Naive thymus-derived CD4-positive, alpha-beta T cell (primary cell): ENCODE measurements around the gene FABP3. TPM values are rescaled to one million over a fixed set of nuclear protein-coding genes. Genes with fewer than 3 reads are reported as not detected.
A peak's percentile ranks its signal among the peaks of the same experiment; 100 is the strongest.

Source experiments
- ATAC-seq: fragments of 150-1000 bp; cut with Tn5 transposase; 2 replicates; pipeline ENCODE4 v1.10.0; 2021; ENCODE audit warnings: mild to moderate bottlenecking, moderate library complexity
- CTCF ChIA-PET: fragments of 350-600 bp; sonication (Branson Sonifier 250); formaldehyde crosslinking; loops from one replicate; lab custom pipeline; 2021; ENCODE audit warnings: antibody characterized with exemption; lab: Charles Lee
- POLR2A ChIA-PET: fragments of 350-600 bp; sonication (Branson Sonifier 250); formaldehyde crosslinking; loops from one replicate; lab custom pipeline; 2021; ENCODE audit warnings: antibody characterized with exemption, inconsistent platforms; lab: Charles Lee
- DNase-seq, 9 donors: peaks; one replicate each; pipeline versions ENCODE4 v3.0.0 to v3.0.0-alpha.2; 2020 to 2022; ENCODE audit warnings: mixed read lengths in 1 of 9
- H3K27ac ChIP-seq: one replicate; pipeline ENCODE4 v1.7.0; 2013; ENCODE audit warnings: mild to moderate bottlenecking, low read depth, low read length, moderate library complexity
- H3K27me3 ChIP-seq, 2 donors: one replicate each; pipeline ENCODE4 v1.7.0; 2013; ENCODE audit warnings: low read length in 2 of 2, mild to moderate bottlenecking in 2 of 2, moderate library complexity in 2 of 2; ENCODE audit not compliant: control insufficient read depth in 2 of 2, insufficient read depth in 2 of 2
- H3K36me3 ChIP-seq, 3 experiments: 1 replicate in 2 of 3; 2 replicates in 1 of 3; pipeline ENCODE4 v1.7.0; 2013; ENCODE audit warnings: low read length in 3 of 3, mild to moderate bottlenecking in 3 of 3, moderate library complexity in 1 of 3; ENCODE audit not compliant: insufficient read depth in 3 of 3, control insufficient read depth in 2 of 3
- H3K4me1 ChIP-seq, 2 donors: one replicate each; pipeline ENCODE4 v1.7.0; 2013; ENCODE audit warnings: low read length in 2 of 2, mild to moderate bottlenecking in 2 of 2, moderate library complexity in 1 of 2; ENCODE audit not compliant: control insufficient read depth in 2 of 2, insufficient read depth in 2 of 2
- H3K4me3 ChIP-seq: 2 replicates; pipeline ENCODE4 v1.7.0; 2013; ENCODE audit warnings: mild to moderate bottlenecking, low read length
- H3K9me3 ChIP-seq, 3 experiments: 1 replicate in 2 of 3; 2 replicates in 1 of 3; pipeline ENCODE4 v1.7.0; 2013; ENCODE audit warnings: low read length in 3 of 3; ENCODE audit not compliant: control insufficient read depth in 2 of 3
- H3K27ac Mint-ChIP-seq, 9 donors: one replicate each; pipeline ENCODE4 v1.8.0; 2020 to 2022; ENCODE audit warnings: mixed read lengths in 9 of 9, mild to moderate bottlenecking in 8 of 9, moderate library complexity in 5 of 9, inconsistent platforms in 2 of 9
- H3K27me3 Mint-ChIP-seq, 5 donors: one replicate each; pipeline ENCODE4 v1.8.0; 2021 to 2022; ENCODE audit warnings: mixed read lengths in 5 of 5, mild to moderate bottlenecking in 1 of 5
- H3K36me3 Mint-ChIP-seq, 5 donors: one replicate each; pipeline ENCODE4 v1.8.0; 2020 to 2022; ENCODE audit warnings: mixed read lengths in 5 of 5, mild to moderate bottlenecking in 3 of 5, inconsistent platforms in 1 of 5
- H3K4me1 Mint-ChIP-seq, 7 donors: one replicate each; pipeline ENCODE4 v1.8.0; 2020 to 2022; ENCODE audit warnings: mixed read lengths in 7 of 7, mild to moderate bottlenecking in 3 of 7, inconsistent platforms in 1 of 7
- H3K4me3 Mint-ChIP-seq, 10 donors: one replicate each; pipeline ENCODE4 v1.8.0; 2020 to 2022; ENCODE audit warnings: mild to moderate bottlenecking in 10 of 10, mixed read lengths in 10 of 10, moderate library complexity in 6 of 10, inconsistent platforms in 2 of 10
- H3K9me3 Mint-ChIP-seq, 11 donors: one replicate each; pipeline ENCODE4 v1.8.0; 2020 to 2022; ENCODE audit warnings: mixed read lengths in 11 of 11, mild to moderate bottlenecking in 4 of 11, inconsistent platforms in 1 of 11, moderate library complexity in 1 of 11
- intact Hi-C, 2 donors: fragments of 100-400 bp; cut with micrococcal nuclease; formaldehyde crosslinking; loops; one replicate each; pipeline ENCODE4 v1.15.1; 2023
- polyA plus RNA-seq, 2 donors: library from polyadenylated mRNA; unstranded; fragments of 300-500 nt; fragmentation: Illumina TruSeq; gene quantifications; one replicate each; pipeline ENCODE4 v1.2.3, GENCODE V29; 2021
- total RNA-seq, 6 experiments: library from RNA in 5 of 6; stranded (reverse) in 5 of 6; gene quantifications; 1 replicate in 5 of 6; 2 replicates in 1 of 6; pipeline ENCODE4 v1.2.3 and lab custom pipeline; 2021 to 2026

Gene FABP3
- total and polyA plus RNA-seq, 7 experiments from 2014 or later = 0.67 TPM; not detected in 6

- H3K36me3 Mint-ChIP-seq = peaks cover 0 to 4% (median 0%) of the 10 kb centered on the region in 5 donors
- peaks cover 3 to 13% (median 12%) of the 10 kb centered on the region in 7 donors for H3K4me1 Mint-ChIP-seq
- CTCF ChIA-PET = no interaction called here
- POLR2A ChIA-PET = no interaction called here
- Histone ChIP-seq H3K36me3 (no peaks in the 10 kb centered on the region), H3K27ac (no peak overlapping the region), H3K9me3 (no peaks in the 10 kb centered on the region), H3K27me3 (peaks cover 4 to 10% of the 10 kb centered on the region in 2 donors), H3K4me1 (no peaks in the 10 kb centered on the region), H3K4me3 (no peak overlapping the region)
- no peak overlapping the region for H3K27ac Mint-ChIP-seq
- peaks cover 0 to 3% (median 0%) of the 10 kb centered on the region in 11 donors for H3K9me3 Mint-ChIP-seq
- H3K27me3 Mint-ChIP-seq = peaks cover 54 to 63% (median 56%) of the 10 kb centered on the region in 5 donors
- intact Hi-C loops = no loop called here
- H3K4me3 Mint-ChIP-seq = no peak overlapping the region
- no peak for DNase-seq
- ATAC-seq = no peak
Measured at GRCh38 chr1:31416101-31416736, 43.3 kb upstream of the FABP3 start.

GRCh38 chr1:31415658-31416057, 42.8 kb upstream of the FABP3 start:
- H3K9me3 Mint-ChIP-seq = peaks cover 0 to 3% (median 0%) of the 10 kb centered on the region in 11 donors
- H3K4me3 Mint-ChIP-seq = peak overlapping the region in 1 of 10 donors; percentile 100
- DNase-seq = no peak
- Histone ChIP-seq H3K4me1 (no peaks in the 10 kb centered on the region), H3K4me3 (no peak overlapping the region), H3K27ac (no peak overlapping the region), H3K36me3 (no peaks in the 10 kb centered on the region), H3K27me3 (peaks cover 4 to 10% of the 10 kb centered on the region in 2 donors), H3K9me3 (no peaks in the 10 kb centered on the region)
- H3K4me1 Mint-ChIP-seq = peaks cover 3 to 13% (median 12%) of the 10 kb centered on the region in 7 donors
- CTCF ChIA-PET = no interaction called here
- ATAC-seq = no peak
- peaks cover 56 to 66% (median 62%) of the 10 kb centered on the region in 5 donors for H3K27me3 Mint-ChIP-seq
- H3K27ac Mint-ChIP-seq = no peak overlapping the region
- intact Hi-C loops = no loop called here
- POLR2A ChIA-PET = no interaction called here
- peaks cover 0 to 4% (median 0%) of the 10 kb centered on the region in 5 donors for H3K36me3 Mint-ChIP-seq

- Histone ChIP-seq H3K9me3 (no peaks in the 10 kb centered on the region), H3K4me1 (no peaks in the 10 kb centered on the region), H3K27me3 (peaks cover 4 to 10% of the 10 kb centered on the region in 2 donors), H3K27ac (no peak overlapping the region), H3K36me3 (no peaks in the 10 kb centered on the region), H3K4me3 (no peak overlapping the region)
- H3K9me3 Mint-ChIP-seq = peaks cover 0 to 3% (median 0%) of the 10 kb centered on the region in 11 donors
- H3K27ac Mint-ChIP-seq = no peak overlapping the region
- H3K27me3 Mint-ChIP-seq = peaks cover 58 to 71% (median 67%) of the 10 kb centered on the region in 5 donors
- CTCF ChIA-PET = no interaction called here
- H3K36me3 Mint-ChIP-seq = peaks cover 0 to 4% (median 0%) of the 10 kb centered on the region in 5 donors
- H3K4me3 Mint-ChIP-seq = peak overlapping the region in 2 of 10 donors; percentile 41 to 100
- intact Hi-C loops = no loop called here
- POLR2A ChIA-PET = no interaction called here
- H3K4me1 Mint-ChIP-seq = peaks cover 3 to 13% (median 12%) of the 10 kb centered on the region in 7 donors
- DNase-seq = no peak
- ATAC-seq = no peak
Measured at GRCh38 chr1:31414980-31415370, 42.1 kb upstream of the FABP3 start.

- intact Hi-C loops = no loop called here
- Histone ChIP-seq H3K36me3 (no peaks in the 10 kb centered on the region), H3K27ac (no peak overlapping the region), H3K4me3 (peak overlapping the region; percentile 33), H3K4me1 (no peaks in the 10 kb centered on the region), H3K9me3 (no peaks in the 10 kb centered on the region), H3K27me3 (peaks cover 4 to 10% of the 10 kb centered on the region in 2 donors)
- POLR2A ChIA-PET = no interaction called here
- Mint-ChIP-seq H3K4me3 (peak overlapping the region; percentile 80 to 100 (median 92)), H3K36me3 (peaks cover 0 to 4% (median 0%) of the 10 kb centered on the region in 5 donors), H3K4me1 (peaks cover 3 to 13% (median 12%) of the 10 kb centered on the region in 7 donors), H3K9me3 (peaks cover 0 to 3% (median 0%) of the 10 kb centered on the region in 11 donors), H3K27me3 (peaks cover 68 to 83% (median 78%) of the 10 kb centered on the region in 5 donors), H3K27ac (peak overlapping the region in 1 of 9 donors; percentile 69)
- DNase-seq (peak in 5 of 9 donors; percentile 7 to 30 (median 25)), ATAC-seq (peak; percentile 58)
- CTCF ChIA-PET = no interaction called here
Measured at GRCh38 chr1:31413405-31414001, 40.6 kb upstream of the FABP3 start.

- Histone ChIP-seq H3K9me3 (no peaks in the 10 kb centered on the region), H3K27ac (no peak within 1 kb of the TSS), H3K4me3 (peak within 1 kb of the TSS; percentile 40), H3K27me3 (peaks cover 4 to 10% of the 10 kb centered on the region in 2 donors), H3K4me1 (no peaks in the 10 kb centered on the region), H3K36me3 (no peaks in the 10 kb centered on the region)
- DNase-seq (peak in 5 of 9 donors; percentile 21 to 26 (median 24)), ATAC-seq (peak; percentile 76)
- Mint-ChIP-seq H3K4me1 (peaks cover 3 to 13% (median 12%) of the 10 kb centered on the region in 7 donors), H3K4me3 (peak within 1 kb of the TSS; percentile 80 to 100 (median 92)), H3K9me3 (peaks cover 0 to 3% (median 0%) of the 10 kb centered on the region in 11 donors), H3K27me3 (peaks cover 74 to 85% (median 81%) of the 10 kb centered on the region in 5 donors), H3K36me3 (peaks cover 0 to 4% (median 0%) of the 10 kb centered on the region in 5 donors), H3K27ac (peak within 1 kb of the TSS in 2 of 9 donors; percentile 4 to 69)
- ChIA-PET CTCF (no interaction called here), POLR2A (no interaction called here)
- intact Hi-C loops = no loop called here
Measured at GRCh38 chr1:31412732-31413404, 40.0 kb upstream of the FABP3 start, which contains the start of gene SERINC2. Gene SERINC2 (plus strand): TSS chr1:31413213. CDS start chr1:31413266, 53 bp downstream.

GRCh38 chr1:31412205-31412604, 39.3 kb upstream of the FABP3 start:
- peaks cover 3 to 12% (median 11%) of the 10 kb centered on the region in 7 donors for H3K4me1 Mint-ChIP-seq
- H3K4me3 Mint-ChIP-seq = peak overlapping the region; percentile 66 to 100 (median 75)
- peaks cover 74 to 81% (median 76%) of the 10 kb centered on the region in 5 donors for H3K27me3 Mint-ChIP-seq
- intact Hi-C loops = no loop called here
- ChIA-PET POLR2A (no interaction called here), CTCF (no interaction called here)
- Histone ChIP-seq H3K4me3 (no peak overlapping the region), H3K36me3 (no peaks in the 10 kb centered on the region), H3K27me3 (peaks cover 1 to 10% of the 10 kb centered on the region in 2 donors), H3K9me3 (no peaks in the 10 kb centered on the region), H3K27ac (no peak overlapping the region), H3K4me1 (no peaks in the 10 kb centered on the region)
- ATAC-seq (no peak), DNase-seq (no peak)
- H3K36me3 Mint-ChIP-seq = peaks cover 0 to 4% (median 0%) of the 10 kb centered on the region in 5 donors
- peaks cover 0 to 3% (median 0%) of the 10 kb centered on the region in 11 donors for H3K9me3 Mint-ChIP-seq
- peak overlapping the region in 1 of 9 donors; percentile 4 for H3K27ac Mint-ChIP-seq
